Naive B cell (primary cell): ENCODE data around the gene IFT52. TPM values are rescaled to one million over a fixed set of nuclear protein-coding genes. Genes with fewer than 3 reads are reported as not detected.

ENCODE experiments used
- ATAC-seq, 2 donors: fragments of 150-1000 bp; cut with Tn5 transposase; 2 replicates each; pipeline ENCODE4 v1.10.0; 2021; ENCODE audit warnings: low read depth in 2 of 2, mild to moderate bottlenecking in 2 of 2, moderate library complexity in 2 of 2
- DNase-seq: peaks from one replicate; pipeline ENCODE4 v3.0.0; 2022
- H3K27ac Mint-ChIP-seq, 6 donors: one replicate each; pipeline ENCODE4 v1.8.0; 2020 to 2022; ENCODE audit warnings: mild to moderate bottlenecking in 6 of 6, mixed read lengths in 6 of 6, moderate library complexity in 5 of 6, inconsistent platforms in 2 of 6
- H3K27me3 Mint-ChIP-seq, 3 donors: one replicate each; pipeline ENCODE4 v1.8.0; 2021 to 2022; ENCODE audit warnings: mixed read lengths in 3 of 3, mild to moderate bottlenecking in 1 of 3
- H3K36me3 Mint-ChIP-seq, 2 donors: one replicate each; pipeline ENCODE4 v1.8.0; 2020 to 2022; ENCODE audit warnings: mixed read lengths in 2 of 2, inconsistent platforms in 1 of 2, mild to moderate bottlenecking in 1 of 2
- H3K4me1 Mint-ChIP-seq, 3 donors: one replicate each; pipeline ENCODE4 v1.8.0; 2020 to 2022; ENCODE audit warnings: mixed read lengths in 3 of 3, inconsistent platforms in 1 of 3, mild to moderate bottlenecking in 1 of 3, moderate library complexity in 1 of 3
- H3K4me3 Mint-ChIP-seq, 8 donors: one replicate each; pipeline ENCODE4 v1.8.0; 2020 to 2022; ENCODE audit warnings: mild to moderate bottlenecking in 8 of 8, mixed read lengths in 8 of 8, moderate library complexity in 8 of 8, inconsistent platforms in 2 of 8
- H3K9me3 Mint-ChIP-seq, 7 donors: one replicate each; pipeline ENCODE4 v1.8.0; 2020 to 2022; ENCODE audit warnings: mixed read lengths in 7 of 7, mild to moderate bottlenecking in 5 of 7, inconsistent platforms in 2 of 7, moderate library complexity in 1 of 7
- polyA plus RNA-seq, 6 donors: library from polyadenylated mRNA; unstranded; fragments of 300-500 nt; fragmentation: Illumina TruSeq; gene quantifications; one replicate each; pipeline ENCODE4 v1.2.3, GENCODE V29; 2021; ENCODE audit warnings: low read depth in 6 of 6

Gene IFT52
- polyA plus RNA-seq, 6 donors from 2014 or later, result 28.8 to 38.0 (median 32.0) TPM

GRCh38 chr20:43667341-43668132 lies 76.8 kb downstream of the IFT52 start:
- Mint-ChIP-seq H3K27me3 (no peaks in the 10 kb centered on the region), H3K9me3 (no peaks in the 10 kb centered on the region), H3K27ac (peak overlapping the region; percentile 66 to 97 (median 91)), H3K4me3 (peak overlapping the region; percentile 57 to 94 (median 77)), H3K36me3 (no peaks in the 10 kb centered on the region), H3K4me1 (peaks cover 0 to 45% (median 5%) of the 10 kb centered on the region in 3 donors)
- DNase-seq (peak; percentile 79), ATAC-seq (peak; percentile 3 to 13)

GRCh38 chr20:43669332-43669731 lies 78.6 kb downstream of the IFT52 start:
- Mint-ChIP-seq H3K4me1 (peaks cover 0 to 44% (median 5%) of the 10 kb centered on the region in 3 donors), H3K36me3 (no peaks in the 10 kb centered on the region), H3K4me3 (peak overlapping the region in 3 of 8 donors; percentile 19 to 78 (median 62)), H3K27ac (peak overlapping the region in 5 of 6 donors; percentile 16 to 88 (median 73)), H3K9me3 (no peaks in the 10 kb centered on the region), H3K27me3 (no peaks in the 10 kb centered on the region)
- no peak for DNase-seq
- ATAC-seq, result no peak

GRCh38 chr20:43670423-43670822 lies 79.7 kb downstream of the IFT52 start:
- Mint-ChIP-seq H3K36me3 (no peaks in the 10 kb centered on the region), H3K9me3 (no peaks in the 10 kb centered on the region), H3K27ac (peak overlapping the region in 2 of 6 donors; percentile 79 to 92), H3K27me3 (no peaks in the 10 kb centered on the region), H3K4me3 (peak overlapping the region in 1 of 8 donors; percentile 6), H3K4me1 (peaks cover 0 to 35% (median 5%) of the 10 kb centered on the region in 3 donors)
- DNase-seq (no peak), ATAC-seq (no peak)

- H3K4me1 Mint-ChIP-seq, result peaks cover 20 to 44% (median 26%) of the 10 kb centered on the region in 3 donors
- ATAC-seq, result no peak
- no peaks in the 10 kb centered on the region for H3K36me3 Mint-ChIP-seq
- peak overlapping the region in 3 of 6 donors; percentile 18 to 34 (median 32) for H3K27ac Mint-ChIP-seq
- H3K27me3 Mint-ChIP-seq, result no peaks in the 10 kb centered on the region
- DNase-seq, result no peak
- no peaks in the 10 kb centered on the region for H3K9me3 Mint-ChIP-seq
- no peak overlapping the region for H3K4me3 Mint-ChIP-seq
These were observed 85.6 kb downstream of the IFT52 start for GRCh38 chr20:43676368-43676767.

GRCh38 chr20:43680981-43681380 lies 90.2 kb downstream of the IFT52 start:
- Mint-ChIP-seq H3K4me1 (peaks cover 36 to 66% (median 45%) of the 10 kb centered on the region in 3 donors), H3K9me3 (no peaks in the 10 kb centered on the region), H3K27me3 (no peaks in the 10 kb centered on the region), H3K36me3 (no peaks in the 10 kb centered on the region), H3K27ac (peak overlapping the region; percentile 97 to 100 (median 100)), H3K4me3 (peak overlapping the region; percentile 69 to 92 (median 77))
- no peak for ATAC-seq
- no peak for DNase-seq

GRCh38 chr20:43681468-43681942 lies 90.8 kb downstream of the IFT52 start:
- Mint-ChIP-seq H3K4me3 (peak overlapping the region; percentile 69 to 92 (median 77)), H3K27me3 (no peaks in the 10 kb centered on the region), H3K9me3 (no peaks in the 10 kb centered on the region), H3K4me1 (peaks cover 33 to 68% (median 45%) of the 10 kb centered on the region in 3 donors), H3K27ac (peak overlapping the region; percentile 97 to 100 (median 100)), H3K36me3 (no peaks in the 10 kb centered on the region)
- peak; percentile 71 for DNase-seq
- peak; percentile 42 to 46 for ATAC-seq

- DNase-seq (peak; percentile 94), ATAC-seq (peak; percentile 90)
- H3K4me3 Mint-ChIP-seq, result peak overlapping the region; percentile 69 to 92 (median 77)
- H3K9me3 Mint-ChIP-seq, result no peaks in the 10 kb centered on the region
- H3K36me3 Mint-ChIP-seq, result no peaks in the 10 kb centered on the region
- H3K27me3 Mint-ChIP-seq, result no peaks in the 10 kb centered on the region
- peaks cover 33 to 65% (median 43%) of the 10 kb centered on the region in 3 donors for H3K4me1 Mint-ChIP-seq
- peak overlapping the region; percentile 97 to 100 (median 100) for H3K27ac Mint-ChIP-seq
These were observed 91.3 kb downstream of the IFT52 start for GRCh38 chr20:43681991-43682410.

GRCh38 chr20:43682446-43682845 lies 91.7 kb downstream of the IFT52 start:
- H3K27me3 Mint-ChIP-seq, result no peaks in the 10 kb centered on the region
- no peak for DNase-seq
- H3K4me3 Mint-ChIP-seq, result peak overlapping the region; percentile 69 to 92 (median 77)
- peak overlapping the region; percentile 97 to 100 (median 100) for H3K27ac Mint-ChIP-seq
- peaks cover 28 to 62% (median 39%) of the 10 kb centered on the region in 3 donors for H3K4me1 Mint-ChIP-seq
- no peaks in the 10 kb centered on the region for H3K36me3 Mint-ChIP-seq
- no peaks in the 10 kb centered on the region for H3K9me3 Mint-ChIP-seq
- peak; percentile 4 to 11 for ATAC-seq

- no peak for DNase-seq
- peak overlapping the region in 2 of 8 donors; percentile 9 to 59 for H3K4me3 Mint-ChIP-seq
- no peak for ATAC-seq
- peaks cover 12 to 27% (median 26%) of the 10 kb centered on the region in 3 donors for H3K4me1 Mint-ChIP-seq
- H3K9me3 Mint-ChIP-seq, result no peaks in the 10 kb centered on the region
- H3K27me3 Mint-ChIP-seq, result no peaks in the 10 kb centered on the region
- H3K27ac Mint-ChIP-seq, result peak overlapping the region; percentile 8 to 88 (median 66)
- peaks cover 0 to 3% of the 10 kb centered on the region in 2 donors for H3K36me3 Mint-ChIP-seq
These were observed 96.1 kb downstream of the IFT52 start for GRCh38 chr20:43686820-43687219.

- DNase-seq, result no peak
- no peaks in the 10 kb centered on the region for H3K9me3 Mint-ChIP-seq
- peak overlapping the region in 4 of 6 donors; percentile 43 to 78 (median 74) for H3K27ac Mint-ChIP-seq
- no peaks in the 10 kb centered on the region for H3K27me3 Mint-ChIP-seq
- H3K36me3 Mint-ChIP-seq, result peaks cover 0 to 3% of the 10 kb centered on the region in 2 donors
- H3K4me1 Mint-ChIP-seq, result peaks cover 0 to 16% (median 8%) of the 10 kb centered on the region in 3 donors
- no peak for ATAC-seq
- H3K4me3 Mint-ChIP-seq, result no peak overlapping the region
These were observed 98.4 kb downstream of the IFT52 start for GRCh38 chr20:43689165-43689564.

- Mint-ChIP-seq H3K27ac (peak overlapping the region in 3 of 6 donors; percentile 25 to 67 (median 49)), H3K9me3 (no peaks in the 10 kb centered on the region), H3K4me1 (peaks cover 0 to 16% (median 6%) of the 10 kb centered on the region in 3 donors), H3K4me3 (no peak overlapping the region), H3K36me3 (peaks cover 0 to 3% of the 10 kb centered on the region in 2 donors), H3K27me3 (no peaks in the 10 kb centered on the region)
- ATAC-seq (no peak), DNase-seq (no peak)
These were observed 100.3 kb downstream of the IFT52 start for GRCh38 chr20:43690943-43691598.

GRCh38 chr20:43691928-43692524 lies 101.3 kb downstream of the IFT52 start:
- Mint-ChIP-seq H3K9me3 (no peaks in the 10 kb centered on the region), H3K4me1 (peaks cover 0 to 16% (median 5%) of the 10 kb centered on the region in 3 donors)
- peak; percentile 90 to 97 for ATAC-seq

GRCh38 chr20:43694763-43695162 lies 104.0 kb downstream of the IFT52 start:
- Mint-ChIP-seq H3K36me3 (peaks cover 1 to 6% of the 10 kb centered on the region in 2 donors), H3K27me3 (no peaks in the 10 kb centered on the region), H3K4me1 (peaks cover 0 to 6% (median 5%) of the 10 kb centered on the region in 3 donors), H3K4me3 (no peak overlapping the region), H3K27ac (peak overlapping the region in 1 of 6 donors; percentile 33), H3K9me3 (no peaks in the 10 kb centered on the region)
- DNase-seq, result no peak
- no peak for ATAC-seq

More at GRCh38 chr20:43691928-43692524, 101.3 kb downstream of the IFT52 start:
- Mint-ChIP-seq H3K27ac (peak overlapping the region in 4 of 6 donors; percentile 21 to 83 (median 54)), H3K27me3 (no peaks in the 10 kb centered on the region), H3K36me3 (peaks cover 0 to 3% of the 10 kb centered on the region in 2 donors), H3K4me3 (peak overlapping the region in 1 of 8 donors; percentile 45)
- peak; percentile 73 for DNase-seq
